NCI-H2196 treated with DMSO at 0.1 percent for 48 hours (cell line): ENCODE data around the gene TMEM164.

Experiments used
- DNase-seq: peaks from one replicate; lab custom pipeline; 2025; ENCODE audit not compliant: unreplicated experiment; lab: John Stamatoyannopoulos, UW

Gene TMEM164

DNA sequence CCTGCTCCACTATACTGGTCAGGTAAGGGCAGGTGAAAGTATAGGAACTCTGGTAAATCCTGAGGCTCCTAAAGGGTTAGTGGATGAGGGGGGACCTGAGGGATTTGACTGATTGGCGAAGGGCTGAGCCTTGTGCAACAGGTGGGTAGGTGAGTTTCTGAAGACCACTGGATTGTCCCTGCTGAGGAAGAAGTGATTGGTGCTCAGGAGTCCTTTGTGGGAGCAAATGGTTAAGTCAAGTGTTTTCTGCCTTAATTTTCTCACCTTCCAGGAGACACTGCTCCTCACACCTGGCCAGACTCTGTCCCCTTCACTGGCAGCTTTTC, 158.4 kb downstream of the TMEM164 start:
- no peak for DNase-seq

DNA sequence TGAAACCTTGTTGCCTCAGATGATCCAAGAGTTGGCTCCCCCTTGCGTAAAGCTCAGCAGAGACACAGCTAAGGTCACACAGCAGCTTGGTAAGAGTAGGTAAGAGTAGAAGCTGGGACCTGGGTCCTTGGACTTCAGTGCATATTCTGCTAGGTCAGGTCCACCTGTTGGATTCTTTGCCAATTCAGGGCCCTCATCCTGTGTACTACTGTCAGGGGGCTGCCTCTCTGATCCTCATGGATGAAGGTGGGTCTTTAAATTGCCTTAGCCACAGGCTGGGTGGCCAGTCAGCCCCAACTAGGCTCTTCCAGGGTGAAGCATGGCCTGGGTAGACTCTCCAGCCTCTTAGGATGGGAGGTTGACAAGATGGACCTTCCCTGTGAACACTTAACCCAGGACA, 159.2 kb downstream of the TMEM164 start:
- no peak for DNase-seq

DNA sequence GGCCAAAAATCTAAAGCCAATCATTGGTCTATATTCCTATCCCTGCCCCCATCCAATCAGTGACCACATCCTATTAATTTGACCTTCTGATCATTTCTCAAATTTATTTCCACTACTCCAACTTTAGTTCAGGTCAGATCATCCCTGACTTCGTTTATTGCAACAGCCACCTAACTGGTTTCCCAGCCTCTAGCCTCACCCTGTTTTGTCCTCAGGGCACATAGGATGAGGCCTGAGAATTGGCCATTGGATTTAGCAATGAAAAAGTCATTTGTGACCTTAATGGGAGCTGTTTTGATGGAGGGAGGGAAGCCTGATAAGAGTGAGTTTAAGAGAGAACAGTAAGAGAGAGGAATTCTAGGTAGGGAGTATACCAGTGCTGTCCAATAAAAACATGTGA, 160.0 kb downstream of the TMEM164 start:
- DNase-seq: no peak

DNA sequence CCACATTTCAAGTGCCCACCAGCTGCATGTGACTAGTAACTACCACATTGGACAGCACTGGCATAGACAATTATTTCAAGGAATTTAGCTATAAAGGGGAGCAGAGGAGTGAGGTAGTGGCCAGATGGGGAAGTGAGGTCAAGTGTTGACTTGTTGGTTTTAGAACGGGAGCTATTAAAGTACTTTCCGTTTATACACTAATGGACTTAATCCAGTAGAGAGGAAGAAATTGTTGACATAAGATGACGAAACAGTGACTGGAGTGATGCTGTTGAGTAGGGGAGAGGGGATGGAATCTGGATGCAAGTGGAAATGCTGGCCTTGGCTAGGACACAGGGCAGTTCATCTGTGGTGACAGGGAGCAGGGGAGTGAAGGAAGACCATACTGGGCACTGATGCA, 160.6 kb downstream of the TMEM164 start:
- no peak for DNase-seq

DNA sequence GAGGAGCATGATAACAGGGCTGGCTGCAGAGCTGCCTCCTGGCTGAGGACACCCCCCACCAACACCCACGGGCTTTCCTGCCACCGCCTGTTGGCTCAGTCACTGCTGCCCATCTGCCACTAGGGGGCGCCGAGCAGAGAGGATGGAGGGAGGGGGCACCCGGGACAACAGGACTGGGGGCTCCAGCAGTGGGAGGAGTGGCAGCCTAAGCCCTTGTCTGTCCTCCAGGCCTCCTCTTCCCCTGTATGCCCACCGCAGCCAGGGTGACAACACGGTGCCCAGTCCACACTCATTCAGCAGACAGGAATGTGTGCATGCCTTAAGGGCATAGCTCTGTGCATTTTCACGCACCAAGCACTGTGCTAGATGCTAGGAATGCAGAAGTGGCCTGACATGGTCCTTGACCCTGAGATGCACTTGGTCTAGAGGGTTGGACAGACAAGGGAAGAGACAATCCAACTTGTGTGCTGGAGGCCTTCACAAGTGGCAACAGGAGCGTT, 165.1 kb downstream of the TMEM164 start:
- DNase-seq: no peak

DNA sequence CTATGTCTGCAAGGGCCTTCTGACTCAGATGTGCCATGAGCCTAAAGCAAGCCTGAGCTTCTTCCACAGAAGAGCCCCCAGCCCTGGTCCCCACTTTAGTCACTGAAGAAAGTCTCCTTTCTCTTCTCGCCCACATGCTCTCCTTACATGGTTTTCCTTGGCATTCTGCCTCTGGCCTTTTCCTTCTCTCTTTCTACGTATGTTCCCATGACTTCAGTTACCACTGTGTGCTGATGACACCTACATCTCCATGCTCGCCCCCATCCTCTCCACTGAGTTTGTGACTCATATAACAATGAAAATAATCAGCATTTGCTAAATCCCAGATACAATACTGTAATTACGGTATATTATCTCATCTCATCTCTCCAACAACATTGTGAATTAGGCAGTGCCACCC, 165.7 kb downstream of the TMEM164 start:
- no peak for DNase-seq

DNA sequence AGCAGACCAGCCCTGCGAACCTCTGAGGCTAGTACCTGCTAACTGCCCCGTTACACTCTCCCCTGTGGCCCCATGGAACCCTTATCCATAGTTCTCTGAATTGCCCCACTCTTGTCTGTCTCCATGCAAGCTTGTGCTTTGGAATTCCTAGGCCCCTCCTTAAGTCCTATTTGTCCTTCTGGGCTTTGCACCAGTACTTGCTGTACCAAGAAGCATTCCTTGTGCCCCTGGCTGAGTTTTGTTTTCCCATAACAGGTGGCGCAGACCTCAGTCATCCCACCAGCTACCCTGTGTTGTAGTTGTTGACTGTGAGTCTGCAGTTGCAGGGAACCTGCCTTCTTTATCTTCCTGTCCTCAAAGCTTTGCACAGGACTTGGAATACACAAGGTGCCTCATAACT, 167.1 kb downstream of the TMEM164 start:
- no peak for DNase-seq

DNA sequence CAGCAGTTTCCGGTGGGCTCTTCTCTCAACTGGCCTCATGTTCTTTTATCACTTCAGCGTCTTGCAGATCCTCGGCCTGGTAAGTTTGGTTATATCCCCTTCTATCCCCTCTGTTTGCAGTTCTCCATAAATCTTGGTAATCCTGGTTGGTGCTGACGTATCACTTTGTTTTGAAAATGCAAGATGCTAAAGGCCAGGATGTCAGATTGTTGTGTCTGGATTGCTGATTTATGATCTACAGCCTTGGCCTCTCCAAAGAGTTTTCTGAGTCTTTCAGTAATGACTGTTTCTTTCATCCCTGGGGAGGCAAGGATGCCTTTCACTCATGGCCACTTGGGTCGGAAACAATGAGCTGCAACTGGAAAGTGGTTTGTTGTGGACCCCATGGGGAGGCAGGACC, 168.5 kb downstream of the TMEM164 start:
- DNase-seq: no peak

DNA sequence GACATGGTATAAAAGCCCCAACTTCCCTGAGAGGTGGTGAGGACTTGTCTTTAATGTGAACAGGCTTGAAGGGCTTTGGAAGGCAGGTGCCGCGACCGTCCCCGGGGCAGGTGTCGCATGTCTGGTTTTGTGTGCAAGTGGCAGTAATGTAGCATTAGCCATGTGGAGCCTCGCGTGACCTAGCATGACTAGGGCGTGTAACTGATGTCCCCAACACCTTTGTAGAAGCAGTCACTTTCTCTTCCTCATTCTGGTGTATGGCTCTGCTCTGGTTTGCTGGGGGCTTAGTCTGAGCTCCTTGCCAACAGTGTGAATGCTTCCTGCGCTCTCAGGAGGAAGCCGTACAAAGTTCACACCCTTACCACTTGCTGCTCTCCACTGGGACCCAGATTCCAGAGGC, 169.3 kb downstream of the TMEM164 start:
- DNase-seq: no peak

DNA sequence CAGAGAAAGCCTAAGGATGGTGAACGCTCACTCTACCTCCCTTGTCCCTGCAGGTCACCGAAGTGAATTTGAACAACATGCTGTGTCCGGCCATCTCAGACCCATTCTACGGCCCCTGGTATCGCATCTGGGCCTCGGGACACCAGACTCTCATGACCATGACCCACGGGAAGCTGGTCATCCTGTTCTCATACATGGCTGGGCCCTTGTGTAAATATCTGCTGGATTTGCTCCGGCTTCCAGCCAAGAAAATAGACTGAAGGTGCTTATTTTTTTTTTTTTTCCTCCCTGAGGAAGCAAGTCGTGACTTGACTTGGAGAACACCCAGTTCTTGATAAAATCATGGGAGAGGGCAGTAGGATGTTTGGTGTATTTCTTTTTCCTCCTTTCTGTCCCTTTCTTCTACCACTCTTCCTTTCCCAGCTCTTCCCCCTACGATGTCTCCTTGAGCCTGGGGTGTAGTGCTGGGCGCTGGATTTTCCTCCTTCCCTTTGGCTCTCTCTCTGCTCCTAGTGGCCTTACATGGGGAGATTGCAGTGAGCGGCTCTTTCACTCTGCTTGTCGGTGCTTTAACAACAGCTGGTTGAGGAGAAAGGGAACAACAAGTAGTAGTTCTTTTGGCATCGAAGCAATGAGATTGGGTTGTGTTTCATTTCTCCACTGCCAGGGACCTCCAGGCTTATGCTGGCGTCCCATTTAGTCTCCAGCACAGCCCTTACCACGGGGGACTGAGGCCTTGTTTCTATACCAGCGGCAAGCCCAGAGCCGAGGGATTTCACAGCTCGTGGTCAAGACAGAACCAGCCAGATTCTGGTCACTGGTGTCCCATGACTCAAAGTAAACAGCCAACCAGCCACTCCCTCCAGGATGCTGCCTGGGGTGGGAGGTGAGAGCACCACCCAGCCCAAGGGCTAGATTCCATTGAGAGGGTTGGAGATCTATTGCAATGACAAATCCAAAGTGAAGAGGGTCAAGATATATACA, 170.6 kb downstream of the TMEM164 start:
- no peak for DNase-seq

DNA sequence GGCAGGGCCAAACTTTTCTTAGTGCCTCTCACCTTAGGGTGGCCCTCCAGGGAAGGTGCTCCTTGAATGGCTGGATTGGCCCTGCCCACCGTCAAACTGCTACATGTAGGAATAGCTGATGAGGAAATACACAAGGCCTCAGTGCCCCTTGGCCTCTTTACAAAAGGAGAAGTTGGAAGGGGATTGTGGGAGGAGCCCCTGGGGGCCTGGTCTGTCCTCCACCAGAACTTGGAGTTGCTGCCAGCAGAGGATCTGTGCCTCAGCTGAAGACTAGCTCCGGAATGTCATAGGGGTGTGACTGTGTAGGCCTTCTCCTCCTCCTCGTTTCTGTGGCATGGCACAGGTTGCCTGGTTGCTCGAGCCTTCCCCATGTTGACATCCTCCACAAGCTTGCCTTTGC, 172.2 kb downstream of the TMEM164 start:
- DNase-seq: no peak

DNA sequence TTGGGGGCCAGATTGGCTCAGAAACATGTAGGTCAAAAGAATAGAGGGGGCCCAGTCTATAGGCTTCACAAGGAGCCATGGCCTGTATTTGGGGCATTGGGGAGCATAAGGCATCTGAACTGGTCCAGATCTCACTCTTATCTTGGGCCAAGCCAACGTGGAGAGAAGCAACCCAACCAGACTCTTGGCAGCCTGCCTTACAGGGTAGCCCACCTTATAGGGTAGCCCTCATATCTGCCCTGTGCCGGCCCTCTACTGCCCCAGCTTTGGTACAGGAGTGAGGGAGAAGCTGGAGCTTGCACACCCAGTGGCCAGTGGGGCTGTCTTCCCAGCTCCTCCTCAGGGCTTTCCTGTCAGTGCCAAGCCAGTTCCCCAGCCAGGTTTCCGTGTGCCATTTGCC, 172.8 kb downstream of the TMEM164 start:
- DNase-seq: no peak

DNA sequence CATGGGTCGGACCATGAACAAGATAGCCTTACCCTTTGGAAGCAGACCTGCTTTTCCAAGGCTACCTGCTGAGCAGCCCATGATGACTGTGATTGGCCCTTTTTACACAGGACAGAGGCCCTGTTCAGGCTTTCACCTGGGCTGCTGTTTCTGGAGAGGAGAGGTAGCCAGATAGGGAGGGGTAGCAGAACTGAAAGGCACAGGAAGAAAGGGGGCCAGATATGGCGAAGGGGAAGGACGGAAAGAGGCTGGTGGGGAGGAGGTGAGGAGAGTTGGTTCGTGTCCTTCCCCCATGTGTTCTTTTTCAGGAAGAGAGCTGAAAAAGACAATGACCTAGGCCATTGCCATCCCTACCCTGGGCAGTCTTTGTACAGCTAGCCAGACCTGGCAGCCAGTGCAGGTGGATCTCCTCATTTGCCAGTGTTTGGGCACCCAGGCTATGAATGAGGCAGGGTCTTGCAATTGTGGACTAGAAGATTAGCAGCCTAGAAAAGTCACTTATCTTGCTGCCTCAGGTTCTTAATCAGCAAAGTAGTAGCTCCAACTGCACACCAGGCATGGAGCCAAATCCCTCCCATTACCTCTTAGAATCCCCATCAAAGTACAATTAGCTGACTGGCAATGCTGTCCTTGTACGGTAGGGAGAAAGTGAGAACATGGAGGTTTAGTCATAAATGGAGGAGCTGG, 175.4 kb downstream of the TMEM164 start:
- DNase-seq: no peak

DNA sequence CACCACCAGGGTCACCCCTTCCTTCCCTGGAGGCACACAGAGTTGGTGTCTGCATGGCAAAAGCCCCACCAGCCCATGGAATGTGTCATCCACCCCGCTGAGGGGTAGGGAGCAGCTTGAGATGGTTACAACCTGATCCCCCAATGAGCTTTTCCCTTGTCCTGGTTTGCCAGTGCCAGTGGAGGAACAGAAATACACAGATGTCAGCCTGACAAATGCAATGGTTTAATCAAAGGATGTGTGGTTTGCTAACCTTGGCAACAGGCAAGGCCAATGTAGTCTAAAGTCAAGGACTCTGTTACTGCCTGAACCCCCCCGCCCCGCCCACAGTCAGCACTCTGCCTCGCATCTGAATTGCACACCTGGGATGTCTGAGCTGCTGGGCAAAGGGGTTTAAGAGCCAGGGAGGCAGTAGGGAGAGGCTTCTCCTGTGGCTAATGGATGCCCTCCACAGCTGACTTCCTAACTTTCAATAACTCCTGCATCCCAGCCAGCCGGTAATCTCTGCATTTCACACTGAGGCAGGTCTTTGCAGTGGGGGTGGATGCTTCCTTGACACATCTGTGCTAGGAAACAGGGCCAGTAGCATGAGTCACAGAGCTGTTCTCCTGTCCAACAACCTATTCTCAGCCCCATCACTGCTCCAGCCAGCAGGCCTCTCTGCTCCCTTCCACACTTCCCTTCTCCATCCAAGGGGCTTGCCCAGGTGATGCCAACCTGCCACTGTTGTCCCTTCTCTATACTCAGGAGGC, 177.4 kb downstream of the TMEM164 start:
- no peak for DNase-seq

DNA sequence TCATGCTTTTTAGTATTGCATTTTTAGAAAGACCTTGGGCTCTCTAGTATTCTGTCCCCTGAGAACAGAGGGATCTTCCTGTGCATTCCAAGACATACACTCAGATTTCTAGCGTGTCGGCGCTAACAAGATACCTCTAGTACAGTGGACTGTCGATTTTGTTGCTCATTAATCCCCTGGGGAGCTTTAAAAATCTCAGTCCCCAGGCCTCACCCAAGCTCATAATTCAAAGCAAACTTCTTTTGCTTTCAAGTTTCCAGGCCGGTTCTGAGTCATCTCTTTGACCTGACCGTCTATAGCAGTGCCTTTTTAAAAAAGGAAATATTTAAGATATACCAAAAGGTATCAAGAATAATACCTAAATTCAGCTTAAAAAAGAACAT, 178.0 kb downstream of the TMEM164 start:
- no peak for DNase-seq

DNA sequence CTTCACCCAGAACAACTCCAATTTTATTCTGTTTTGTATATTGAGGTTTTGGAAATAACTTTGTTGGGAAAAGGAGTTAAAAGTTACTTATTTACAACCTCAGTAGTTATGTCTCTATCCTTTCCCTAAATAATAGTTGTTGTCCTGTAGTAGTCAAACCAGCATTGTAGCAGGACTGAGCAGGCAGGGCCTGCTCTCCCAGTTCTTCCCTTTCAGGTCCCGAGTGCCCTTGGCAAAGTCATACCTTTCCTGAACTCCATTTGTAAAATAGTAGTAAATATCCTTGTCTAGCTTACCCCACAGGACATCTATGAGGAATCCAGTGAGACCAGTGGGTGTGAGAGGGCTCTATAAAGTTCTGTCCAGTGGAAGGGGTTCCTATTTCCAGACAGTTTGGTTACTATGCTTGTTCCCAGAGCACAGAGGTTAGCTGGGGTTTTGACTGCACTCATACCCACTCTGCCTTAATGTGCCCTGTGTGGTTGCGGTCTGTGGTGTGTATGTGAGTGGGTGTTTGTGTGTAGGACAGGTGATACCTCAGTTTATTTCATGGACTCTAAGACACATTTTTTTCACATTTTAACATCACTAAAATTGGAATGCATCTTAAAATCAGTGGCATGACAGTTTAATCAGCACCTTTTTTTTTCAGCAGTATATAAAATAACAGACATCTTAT, 178.7 kb downstream of the TMEM164 start:
- no peak for DNase-seq

DNA sequence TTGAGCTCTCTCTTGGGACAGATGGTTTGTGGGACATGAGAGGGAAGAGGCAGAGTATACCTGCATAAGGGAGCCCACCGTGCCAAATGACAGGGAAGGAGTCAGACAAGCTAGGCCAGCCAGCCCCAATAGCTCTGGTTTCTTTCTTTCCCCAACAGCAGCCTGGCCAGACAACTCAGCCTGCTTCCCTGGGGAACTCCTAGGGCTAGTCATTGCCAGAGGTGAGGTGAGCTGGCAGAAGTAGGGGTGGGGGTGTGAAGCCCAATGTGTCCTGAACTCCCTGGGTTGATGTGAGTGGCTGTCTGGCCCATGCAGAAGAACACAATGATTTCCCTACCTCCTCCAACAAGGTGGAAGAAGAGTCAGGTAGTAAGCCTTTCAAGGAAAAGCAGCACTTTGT, 179.4 kb downstream of the TMEM164 start:
- no peak for DNase-seq

DNA sequence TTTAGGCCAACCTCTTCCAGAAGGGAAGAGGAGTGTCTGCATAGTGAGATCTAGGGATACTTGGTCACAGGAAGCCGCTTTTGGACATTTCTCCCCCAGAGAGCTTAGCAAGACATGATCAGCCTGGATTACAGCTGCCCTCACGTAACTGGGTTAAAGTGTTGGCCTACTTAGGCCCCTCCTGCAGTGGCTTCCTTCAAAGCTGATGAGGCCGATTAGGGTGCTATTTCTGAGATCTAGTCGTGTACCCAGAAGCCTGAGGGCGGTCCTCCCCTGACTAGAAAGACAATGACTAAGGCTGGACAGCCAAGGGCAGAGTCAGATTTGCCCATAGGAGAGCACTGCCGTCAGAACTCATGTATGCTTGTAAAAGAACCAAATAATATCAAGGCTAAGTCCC, 180.0 kb downstream of the TMEM164 start:
- no peak for DNase-seq

DNA sequence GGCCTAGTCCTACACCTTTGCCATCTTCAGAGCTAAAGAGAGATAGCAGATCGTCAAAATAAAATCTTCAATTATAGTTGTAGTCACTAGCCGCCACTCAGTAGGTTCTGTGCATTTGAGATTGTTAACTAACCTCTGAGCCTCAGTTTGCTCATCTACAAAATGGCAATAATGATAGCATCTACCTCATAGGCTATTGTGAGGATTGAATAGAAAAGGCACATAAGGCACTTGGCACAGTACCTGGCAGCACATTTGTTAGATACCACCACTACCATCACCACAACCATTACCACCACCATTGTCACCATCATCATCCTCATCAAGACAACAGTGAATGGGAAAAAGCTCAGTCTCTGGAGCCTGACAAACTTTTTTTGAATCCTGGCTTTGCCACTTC, 180.4 kb downstream of the TMEM164 start:
- no peak for DNase-seq

DNA sequence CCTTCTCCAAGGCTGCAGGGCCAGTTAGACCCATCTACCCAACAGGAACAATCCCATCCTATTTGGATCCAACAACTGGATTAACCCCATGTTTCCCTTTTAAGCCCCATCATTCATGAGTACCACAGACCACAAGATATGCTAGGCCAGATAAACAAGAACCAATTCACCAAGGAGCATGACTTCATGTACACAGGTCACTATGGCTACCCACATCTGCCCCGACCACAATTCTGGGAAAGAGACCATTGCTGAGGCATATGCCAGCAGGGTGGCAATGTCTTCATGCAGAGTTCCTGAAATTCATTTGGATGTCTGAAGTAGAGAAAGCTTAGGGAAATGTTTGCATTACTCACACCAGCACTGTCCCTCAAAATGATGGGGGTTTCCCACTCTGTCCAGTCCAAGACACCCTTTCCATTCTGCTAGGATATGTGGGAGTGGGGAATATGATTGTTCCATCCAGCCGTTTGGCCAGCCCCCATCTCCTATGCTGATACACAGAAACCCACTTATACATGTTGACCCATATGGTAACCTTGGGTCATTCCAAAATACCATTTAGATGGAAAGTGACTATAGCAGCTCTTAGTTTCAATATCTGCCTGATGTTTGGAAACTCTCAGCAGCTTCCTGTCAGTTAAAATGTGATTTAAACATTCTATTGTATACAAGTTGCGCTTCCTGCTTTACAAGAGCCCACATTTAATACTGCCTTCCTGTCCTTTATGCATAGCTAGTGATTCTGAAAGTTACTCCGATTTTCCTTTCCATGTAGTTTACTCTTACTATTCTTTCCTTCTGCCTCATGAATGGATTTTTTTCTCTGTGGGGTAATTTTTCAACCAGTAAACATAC, 186.0 kb downstream of the TMEM164 start:
- no peak for DNase-seq
